ENCODE data around the gene SLIT3.

SLIT3 gene

GRCh38 chr5:169015991-169016390, 284.9 kb downstream of the SLIT3 start:
- no peak for DNase-seq

DNA sequence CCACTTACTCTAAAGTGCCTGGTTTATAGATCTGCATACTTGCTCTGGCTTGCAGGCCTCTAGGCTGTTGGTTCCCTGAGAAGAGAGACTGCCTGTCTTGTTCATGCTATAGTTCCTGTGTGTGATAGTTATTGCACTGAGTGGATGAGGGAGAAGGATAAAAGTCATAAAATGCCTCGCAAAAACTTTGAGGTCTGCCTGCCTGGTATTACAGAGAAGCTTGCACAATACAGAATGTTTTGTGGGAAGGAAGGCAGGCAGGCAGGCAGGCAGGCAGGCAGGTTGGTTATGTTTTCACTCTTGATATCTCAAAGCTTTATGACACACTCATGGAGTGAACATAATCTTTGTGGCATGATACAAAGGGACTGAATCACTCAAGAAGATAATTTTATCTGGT, 287.1 kb downstream of the SLIT3 start:
- DNase-seq = no peak

DNA sequence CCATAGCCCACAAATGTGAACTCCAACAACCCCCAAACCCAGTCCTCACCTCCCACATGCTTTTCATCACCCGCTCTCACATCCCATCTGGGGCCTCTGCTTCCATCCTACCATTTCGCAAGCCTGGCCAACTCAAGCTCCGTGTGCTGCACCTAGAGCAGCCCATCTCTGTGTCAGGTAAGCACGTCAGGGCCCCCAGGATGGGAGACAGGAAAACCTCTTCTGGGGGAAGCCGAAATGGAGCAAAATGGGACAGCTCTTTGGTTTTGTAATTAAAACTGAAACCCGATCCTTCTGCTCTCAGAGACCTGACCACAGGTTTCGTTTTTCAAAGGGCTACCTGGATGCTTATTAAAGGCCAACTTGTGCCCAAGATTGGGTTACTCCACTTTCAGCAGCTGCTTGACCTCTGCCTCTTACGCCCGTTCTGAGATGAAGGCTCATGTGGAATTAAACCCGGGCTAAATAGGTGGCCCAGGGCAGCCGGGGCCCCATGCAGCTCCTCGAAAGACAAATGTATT, 287.7 kb downstream of the SLIT3 start:
- DNase-seq = no peak

- no peak for DNase-seq
Measured at GRCh38 chr5:169012450-169012849, 288.5 kb downstream of the SLIT3 start.

- no peak for DNase-seq
Measured at GRCh38 chr5:169011451-169011850, 289.5 kb downstream of the SLIT3 start.

DNA sequence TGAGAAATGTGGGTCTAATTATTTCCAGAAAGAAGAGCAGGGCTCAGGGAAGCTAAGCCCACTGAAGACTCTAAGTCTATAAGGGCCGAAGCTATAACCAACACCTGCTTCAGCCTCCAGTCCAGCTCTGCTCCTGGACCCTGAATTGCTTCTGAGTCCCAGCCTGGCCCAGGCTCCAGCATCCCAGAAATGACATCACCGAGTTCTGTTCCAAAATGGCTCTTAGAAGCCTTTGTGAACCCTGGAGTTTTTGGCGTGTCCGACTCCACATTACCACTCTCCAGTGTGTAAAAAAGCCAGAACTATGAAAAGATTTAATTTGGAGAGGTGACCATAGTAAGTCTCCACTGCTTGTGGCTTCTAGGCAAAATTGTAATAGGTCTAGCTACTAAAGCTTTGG, 289.9 kb downstream of the SLIT3 start:
- DNase-seq = no peak

DNA sequence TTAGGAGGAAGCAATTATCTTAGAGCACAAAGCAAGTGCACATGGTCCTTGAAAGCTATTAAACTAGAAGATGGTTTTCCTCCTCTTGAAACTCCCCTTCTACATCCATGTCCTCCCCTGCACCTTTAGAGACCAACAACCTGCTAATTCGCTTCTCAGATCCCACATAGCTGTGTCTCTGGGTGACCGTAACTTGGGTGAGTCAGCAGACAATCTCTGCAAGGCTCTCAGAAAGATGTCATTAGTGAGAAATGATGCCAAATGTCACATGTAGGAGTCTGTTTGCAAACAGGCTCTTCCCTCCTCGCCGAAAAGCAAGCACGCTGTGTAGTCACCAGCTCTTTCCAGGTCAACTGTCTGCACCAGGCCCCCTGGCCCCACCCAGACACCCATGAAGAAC, 291.8 kb downstream of the SLIT3 start:
- no peak for DNase-seq

- no peak for DNase-seq
Measured at GRCh38 chr5:169006842-169007790, 293.8 kb downstream of the SLIT3 start.

- DNase-seq = no peak
Measured at GRCh38 chr5:169004551-169004950, 296.4 kb downstream of the SLIT3 start.

- DNase-seq = no peak
Measured at GRCh38 chr5:169003721-169004541, 297.0 kb downstream of the SLIT3 start.

DNA sequence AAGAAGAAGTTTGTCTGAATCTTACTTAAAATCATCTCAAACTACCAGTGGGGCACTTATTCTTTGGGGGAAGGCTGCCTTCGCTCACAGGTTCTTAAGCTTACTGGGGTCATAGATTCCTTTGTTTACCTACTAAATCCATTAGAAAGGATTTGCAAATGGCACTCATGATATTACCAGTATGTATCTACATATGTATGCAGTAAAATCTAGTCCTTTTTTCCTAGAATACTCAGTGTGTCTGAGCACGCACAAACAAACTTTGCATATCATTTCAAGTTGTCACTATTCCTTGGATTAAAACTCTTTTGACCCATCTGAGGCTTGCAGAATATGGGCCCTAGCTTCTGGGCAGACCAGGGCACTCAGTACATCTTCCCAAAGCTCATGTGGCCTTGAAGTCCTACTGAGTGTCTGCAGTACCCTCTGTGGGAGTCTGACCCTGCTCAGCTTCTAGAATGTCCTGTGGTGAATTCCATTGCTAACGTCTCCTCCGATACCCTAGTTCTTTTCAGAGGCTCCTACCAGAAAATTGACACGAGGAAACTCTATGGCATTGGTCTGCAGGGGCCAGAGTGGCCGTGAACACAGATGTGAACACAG, 297.9 kb downstream of the SLIT3 start:
- DNase-seq = no peak

DNA sequence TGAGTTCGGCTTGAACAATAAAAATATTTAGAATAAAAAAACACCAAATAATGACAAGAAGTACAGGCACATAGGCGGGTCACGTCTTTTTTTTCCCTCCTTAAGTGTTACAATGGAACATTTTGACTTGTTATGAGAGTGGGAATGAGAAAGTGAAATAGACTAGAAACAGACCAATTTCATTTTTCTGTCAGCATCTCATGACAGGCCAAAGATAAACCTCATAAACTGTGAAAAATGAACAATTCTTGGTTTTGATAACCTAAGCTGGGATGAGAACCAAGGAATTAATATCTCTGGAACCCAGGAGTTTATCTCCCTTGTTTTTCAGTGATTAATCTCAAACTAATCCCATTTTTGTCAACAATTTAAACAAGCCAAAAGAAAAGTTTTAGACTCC, 299.5 kb downstream of the SLIT3 start:
- no peak for DNase-seq

DNA sequence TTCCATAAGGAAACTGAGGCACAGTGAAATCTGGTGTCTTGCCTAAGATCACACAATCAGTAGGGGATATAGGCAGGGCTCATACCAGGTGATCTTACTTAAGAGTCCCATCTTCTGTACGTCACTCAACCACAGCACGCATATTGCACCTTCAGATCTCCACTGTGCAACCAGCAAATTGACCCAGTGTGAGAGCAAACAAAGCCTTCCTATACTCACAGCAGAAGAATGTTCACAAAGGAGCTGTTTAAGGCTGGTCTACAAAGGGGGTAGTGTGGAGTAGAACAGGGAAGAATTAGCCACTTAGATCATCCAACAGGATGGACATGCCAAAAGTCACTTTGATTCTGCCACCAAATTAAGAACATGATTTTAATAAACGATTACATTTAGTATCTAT, 305.9 kb downstream of the SLIT3 start:
- DNase-seq = no peak

DNA sequence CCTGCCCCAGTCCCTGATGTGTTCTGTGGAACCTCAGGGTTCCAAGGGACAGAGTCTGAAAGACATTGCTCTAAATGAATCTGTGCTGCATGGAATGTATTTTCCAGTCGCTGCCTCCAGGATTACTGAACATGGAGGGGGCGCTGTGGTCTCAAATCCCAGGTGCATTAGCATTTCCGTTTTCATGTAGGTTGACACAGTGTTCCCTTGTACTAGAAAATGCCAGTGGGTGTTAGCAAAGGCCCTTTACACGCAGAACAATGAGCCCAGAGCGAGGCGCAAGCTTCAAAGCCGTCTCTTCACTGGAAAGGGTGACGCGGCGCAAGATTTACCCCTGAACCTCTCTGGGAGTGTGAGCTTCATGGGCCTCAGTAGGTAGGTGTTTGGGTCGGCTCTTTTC, 308.3 kb downstream of the SLIT3 start:
- no peak for DNase-seq

GRCh38 chr5:168992016-168992415, 308.9 kb downstream of the SLIT3 start:
- DNase-seq = no peak

- no peak for DNase-seq
Measured at GRCh38 chr5:168991311-168991710, 309.6 kb downstream of the SLIT3 start.

- DNase-seq = no peak
Measured at GRCh38 chr5:168990679-168991078, 310.3 kb downstream of the SLIT3 start.

DNA sequence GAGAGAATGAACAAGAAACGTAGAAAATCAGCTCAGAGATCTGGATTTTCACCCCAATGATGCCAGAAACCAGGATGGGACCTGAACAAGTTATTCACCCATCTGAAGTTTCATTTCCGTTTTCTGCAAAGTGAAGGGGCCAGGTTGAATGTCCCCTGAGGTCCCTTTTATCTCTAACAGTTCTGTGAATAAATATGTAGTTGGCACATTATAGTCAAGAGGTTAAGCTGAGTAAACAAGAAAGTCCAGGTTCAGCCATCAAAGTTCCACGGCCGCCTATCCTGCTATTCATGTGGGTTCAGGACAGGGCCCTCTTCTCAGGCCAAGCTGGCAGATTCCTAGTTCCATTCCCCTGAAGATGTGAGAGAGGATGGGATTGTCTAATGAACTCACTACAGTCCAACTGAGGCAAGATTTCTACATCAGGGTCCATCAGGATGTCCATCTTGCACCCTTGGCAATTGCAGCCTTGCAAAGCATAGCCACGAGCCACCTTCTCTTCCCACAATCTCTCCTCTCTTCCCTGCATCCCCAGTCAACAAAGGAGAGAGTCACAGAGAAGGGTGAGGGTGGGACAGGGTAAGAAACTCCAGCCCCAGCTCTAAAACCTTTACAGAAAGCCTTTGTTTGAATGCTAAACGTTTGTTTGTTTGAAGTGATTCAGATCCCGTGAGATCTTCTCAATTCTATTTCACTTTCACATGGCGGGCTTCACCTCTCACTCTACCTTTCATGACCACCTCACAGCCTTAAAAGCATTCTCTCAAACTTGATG, 311.0 kb downstream of the SLIT3 start:
- DNase-seq = no peak

DNA sequence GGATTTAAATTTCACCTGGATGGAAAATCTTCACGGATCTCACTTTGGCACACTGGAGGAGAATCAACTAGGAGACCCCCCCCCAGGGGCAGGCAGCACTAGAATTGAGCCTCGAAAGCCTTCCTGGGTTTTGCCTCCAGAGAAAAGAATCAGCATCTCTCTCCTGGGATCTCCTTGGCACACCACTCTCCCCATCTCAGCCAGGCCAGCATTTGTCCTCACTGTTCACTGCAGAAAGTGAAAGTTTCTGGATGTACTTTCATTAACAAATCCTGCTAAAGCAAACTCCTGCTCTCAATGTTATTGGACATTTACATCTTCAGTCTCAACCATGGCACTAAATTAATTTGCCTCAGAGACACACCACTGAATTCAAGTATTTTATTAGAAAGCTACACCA, 312.2 kb downstream of the SLIT3 start:
- DNase-seq = no peak

DNA sequence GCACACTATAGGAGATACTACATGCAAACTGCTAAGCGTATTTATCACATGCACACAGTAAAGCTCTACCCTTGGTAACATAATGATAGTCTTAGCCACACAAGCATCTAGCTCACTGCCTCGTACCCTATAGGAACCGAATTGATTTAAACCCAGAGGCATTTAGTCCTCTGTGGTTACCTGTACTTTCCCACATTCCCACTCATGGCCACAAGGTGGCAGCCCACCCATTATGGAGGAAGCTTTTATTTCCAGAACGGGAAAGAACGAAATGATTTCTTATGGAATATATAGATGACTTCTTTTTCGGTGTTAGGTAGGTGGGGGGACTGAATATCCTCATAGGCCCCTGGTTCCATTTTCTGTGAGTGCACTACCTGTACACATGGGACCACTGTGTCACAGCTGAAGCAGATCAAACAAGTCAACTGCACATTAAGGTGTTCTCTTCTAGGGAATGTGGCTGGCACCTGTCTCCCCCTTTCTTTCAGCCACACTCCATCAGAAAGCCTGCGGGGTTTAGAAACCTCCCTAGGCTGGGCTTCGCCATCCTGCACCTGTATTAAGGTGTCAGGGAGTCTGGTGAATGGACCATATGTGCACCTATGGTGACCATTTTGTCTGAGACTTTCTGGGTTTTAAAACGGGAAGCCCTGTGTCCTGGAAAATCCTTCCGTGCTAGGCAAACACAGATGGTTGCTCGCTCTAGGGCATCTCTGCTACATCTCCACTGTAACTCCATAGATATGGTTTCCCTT, 313.2 kb downstream of the SLIT3 start:
- peak; percentile 71 for DNase-seq

DNA sequence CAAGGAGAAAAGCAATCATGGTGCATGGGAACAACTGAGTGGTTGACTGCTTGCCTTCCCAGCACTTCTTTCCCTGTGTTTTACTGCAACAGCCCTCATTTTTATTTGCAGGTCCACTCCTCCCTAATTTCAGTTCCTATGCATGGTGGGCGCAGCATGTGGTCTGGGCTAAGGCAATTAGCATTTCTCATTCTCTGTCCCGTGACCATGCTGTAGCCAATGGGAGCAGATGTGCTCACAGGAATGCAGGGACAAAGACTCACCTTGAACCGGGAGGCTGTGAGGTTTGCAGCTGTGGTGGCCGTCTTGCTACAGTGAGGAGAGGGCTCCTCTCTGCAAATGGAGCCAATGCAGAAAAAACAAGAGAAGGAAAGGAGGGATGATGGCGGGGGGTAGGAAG, 315.5 kb downstream of the SLIT3 start:
- DNase-seq = no peak

Measured in NCI-H748 treated with DMSO at 0.1 percent for 48 hours (cell line).